ENCODE results near the gene MORN4.
"Not testable (repeated sequence)": the region's sequence is repeated elsewhere in the genome, so short reads cannot be mapped to it uniquely, and the experiment has no call there.

MORN4 gene

GRCh38 chr10:97640868-97641811 lies 7.8 kb upstream of the MORN4 start:
- DNase-seq = no peak

- peak; percentile 90 for DNase-seq
Measured at GRCh38 chr10:97640174-97640867, 7.0 kb upstream of the MORN4 start, which contains the start of gene PI4K2A. PI4K2A (plus strand) TSS chr10:97640671; CDS start chr10:97640743, 72 bp downstream.

DNA sequence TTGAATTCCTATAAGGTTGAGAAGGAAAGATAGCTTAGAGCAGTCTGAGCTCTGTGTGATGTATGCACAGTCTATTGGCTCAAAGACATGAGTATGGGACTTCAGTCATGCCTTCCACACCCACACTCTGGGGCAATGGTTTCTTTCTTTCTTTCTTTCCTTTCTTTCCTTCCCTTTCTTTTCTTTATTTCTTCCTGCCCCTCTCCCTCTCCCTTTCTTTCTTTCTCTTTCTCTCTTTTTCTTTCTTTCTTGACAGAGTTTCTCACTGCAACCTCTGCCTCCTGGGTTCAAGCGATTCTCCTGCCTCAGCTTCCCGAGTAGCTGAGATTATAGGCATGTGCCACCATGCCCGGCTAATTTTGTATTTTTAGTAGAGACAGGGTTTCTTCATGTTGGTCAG lies 5.8 kb upstream of the MORN4 start:
- not testable (repeated sequence) for DNase-seq

GRCh38 chr10:97635577-97635976 lies 2.3 kb upstream of the MORN4 start:
- no peak for DNase-seq

- DNase-seq = no peak
Measured at GRCh38 chr10:97633921-97634320, 621 bp upstream of the MORN4 start.

DNA sequence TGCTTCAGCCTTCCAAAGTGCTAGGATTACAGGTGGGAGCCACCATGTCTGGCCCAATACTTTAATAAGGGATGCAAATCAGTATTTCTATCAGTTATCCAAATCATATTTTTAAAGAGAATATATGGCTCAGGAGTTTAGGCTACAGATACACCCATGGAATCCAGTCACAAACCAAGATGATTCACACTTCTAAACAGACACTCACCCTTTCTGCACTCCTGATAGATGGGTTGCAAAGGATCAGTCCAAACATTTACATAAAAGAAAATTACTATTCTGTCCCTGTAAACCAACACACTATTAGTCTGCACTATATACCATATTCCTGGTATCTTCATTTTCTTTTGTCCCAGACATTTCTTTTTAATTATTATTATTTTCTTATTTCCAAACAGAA lies 2.2 kb downstream of the MORN4 start:
- no peak for DNase-seq

GRCh38 chr10:97629289-97629688 lies 4.0 kb downstream of the MORN4 start:
- DNase-seq = no peak

DNA sequence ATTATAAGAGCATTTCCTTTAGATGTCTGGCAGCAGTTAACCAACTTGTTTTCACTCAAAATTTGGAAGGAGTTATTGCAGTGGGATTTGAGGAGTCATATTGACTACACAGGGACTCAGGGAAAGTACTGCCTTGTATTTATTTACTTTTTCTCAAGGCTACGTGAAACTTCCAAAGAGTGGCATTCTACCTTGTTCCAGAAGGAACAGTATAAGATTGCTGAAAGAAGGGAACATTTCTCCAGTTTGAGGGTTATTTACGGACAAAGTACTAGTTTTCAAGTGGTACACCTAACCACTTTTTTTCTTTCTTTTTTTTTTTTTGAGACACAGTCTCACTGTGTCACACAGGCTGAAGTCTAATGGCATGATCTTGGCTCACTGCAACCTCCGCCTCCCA lies 5.1 kb downstream of the MORN4 start:
- no peak for DNase-seq

DNA sequence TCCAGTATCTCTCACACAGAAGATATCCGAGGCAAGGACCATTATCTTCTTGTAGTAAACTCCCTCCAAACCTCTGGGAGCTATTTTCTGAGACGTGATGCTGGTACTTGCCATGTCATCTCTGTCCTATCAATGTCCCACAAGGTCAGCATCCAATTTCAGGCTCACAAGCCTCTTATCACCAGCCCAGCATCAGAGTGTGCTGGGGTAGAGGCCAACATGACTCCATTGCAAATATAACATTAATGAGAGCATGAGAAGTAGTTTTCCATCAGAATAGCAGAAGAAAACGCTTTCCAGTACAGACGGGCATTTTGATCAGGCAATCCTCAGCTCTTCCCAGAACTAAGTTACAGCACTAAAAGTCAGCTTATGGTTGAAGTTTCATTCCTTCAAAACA lies 5.6 kb downstream of the MORN4 start:
- DNase-seq = no peak

DNA sequence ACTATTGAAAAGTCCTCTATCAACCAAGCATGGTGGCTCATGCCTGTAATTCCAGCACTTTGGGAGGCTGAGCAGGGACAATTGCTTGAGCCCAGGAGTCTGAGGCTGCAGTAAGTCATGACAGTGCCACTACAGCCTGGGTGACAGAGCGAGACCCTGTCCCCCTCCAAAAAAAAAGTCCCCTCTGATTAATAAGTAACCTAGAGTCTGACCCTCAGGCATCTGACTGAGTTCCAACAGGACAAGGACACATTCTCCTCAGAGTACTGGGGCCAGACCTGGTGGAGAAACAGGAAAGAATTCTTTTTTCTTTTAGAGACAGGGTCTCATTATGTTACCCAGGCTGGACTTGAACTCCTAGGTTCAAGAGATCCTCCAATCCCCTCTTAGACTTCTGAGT lies 10.0 kb downstream of the MORN4 start:
- DNase-seq = no peak

DNA sequence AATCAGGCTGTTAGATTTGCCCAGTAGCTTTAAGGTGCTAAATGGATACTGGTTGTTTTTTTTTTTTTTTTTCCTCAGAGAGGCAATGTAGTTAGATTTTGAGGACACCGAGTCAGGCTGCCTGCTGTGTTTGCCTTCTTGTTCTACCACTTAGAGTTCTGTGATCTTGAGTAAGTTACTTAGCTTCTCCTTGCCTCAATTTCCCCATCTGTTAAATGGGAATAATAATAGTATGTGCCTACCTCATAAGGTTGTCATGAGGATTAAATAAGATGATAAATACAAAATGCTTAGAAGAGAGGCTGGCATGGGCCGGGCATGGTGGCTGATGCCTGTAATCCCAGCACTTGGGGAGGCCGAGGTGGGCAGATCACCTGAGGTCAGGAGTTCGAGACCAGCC lies 14.6 kb downstream of the MORN4 start:
- DNase-seq = no peak

- no peak for DNase-seq
Measured at GRCh38 chr10:97618285-97618684, 15.0 kb downstream of the MORN4 start.

DNA sequence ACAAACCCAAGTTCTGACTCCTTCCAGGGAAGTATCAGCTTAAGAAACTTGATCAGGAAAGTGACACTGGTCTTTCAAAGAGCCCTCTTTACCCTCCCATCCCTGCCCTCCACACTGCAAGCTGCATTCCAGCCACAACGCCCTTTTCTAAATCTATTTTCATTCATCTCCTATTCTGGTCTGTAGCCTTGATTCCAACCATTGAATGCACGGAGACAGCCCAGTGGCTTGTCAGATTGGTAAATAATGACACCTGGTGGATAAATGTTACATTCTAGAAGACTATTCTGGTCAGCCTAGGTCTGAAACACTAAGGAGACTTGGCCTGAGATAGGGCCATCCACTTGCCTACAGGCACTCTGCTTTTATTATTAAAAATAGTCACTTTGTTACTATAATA lies 20.9 kb downstream of the MORN4 start:
- peak; percentile 50 for DNase-seq

GRCh38 chr10:97611473-97611872 lies 21.8 kb downstream of the MORN4 start:
- DNase-seq = no peak

GRCh38 chr10:97608991-97609561 lies 24.2 kb downstream of the MORN4 start:
- DNase-seq = no peak

DNA sequence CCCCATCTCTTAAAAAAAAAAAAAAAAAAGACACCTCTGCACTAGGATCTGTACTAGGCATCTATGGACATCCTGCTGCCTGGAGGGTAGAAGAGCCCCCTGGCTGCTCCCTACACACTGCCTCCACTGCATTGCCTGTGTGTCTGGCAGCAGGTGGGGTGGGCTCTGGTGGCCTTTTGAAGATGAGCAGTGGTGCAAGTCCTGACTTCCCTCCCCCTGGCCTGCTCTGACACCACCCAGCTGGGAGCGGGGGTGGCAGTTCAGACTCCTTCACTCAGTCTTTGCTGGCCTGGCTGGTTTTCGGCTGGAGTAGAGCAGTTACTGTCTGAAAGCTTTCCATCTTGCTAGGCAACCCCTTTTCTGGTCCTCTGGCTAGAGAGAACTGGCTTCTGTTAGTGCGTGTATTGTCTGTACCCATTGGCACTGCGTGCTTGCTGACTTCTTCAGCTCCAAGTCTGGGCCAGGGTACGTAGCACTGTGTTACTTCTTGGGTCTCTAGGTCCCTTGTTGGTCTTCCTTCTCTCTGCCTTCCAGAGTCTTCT lies 26.1 kb downstream of the MORN4 start:
- no peak for DNase-seq

DNA sequence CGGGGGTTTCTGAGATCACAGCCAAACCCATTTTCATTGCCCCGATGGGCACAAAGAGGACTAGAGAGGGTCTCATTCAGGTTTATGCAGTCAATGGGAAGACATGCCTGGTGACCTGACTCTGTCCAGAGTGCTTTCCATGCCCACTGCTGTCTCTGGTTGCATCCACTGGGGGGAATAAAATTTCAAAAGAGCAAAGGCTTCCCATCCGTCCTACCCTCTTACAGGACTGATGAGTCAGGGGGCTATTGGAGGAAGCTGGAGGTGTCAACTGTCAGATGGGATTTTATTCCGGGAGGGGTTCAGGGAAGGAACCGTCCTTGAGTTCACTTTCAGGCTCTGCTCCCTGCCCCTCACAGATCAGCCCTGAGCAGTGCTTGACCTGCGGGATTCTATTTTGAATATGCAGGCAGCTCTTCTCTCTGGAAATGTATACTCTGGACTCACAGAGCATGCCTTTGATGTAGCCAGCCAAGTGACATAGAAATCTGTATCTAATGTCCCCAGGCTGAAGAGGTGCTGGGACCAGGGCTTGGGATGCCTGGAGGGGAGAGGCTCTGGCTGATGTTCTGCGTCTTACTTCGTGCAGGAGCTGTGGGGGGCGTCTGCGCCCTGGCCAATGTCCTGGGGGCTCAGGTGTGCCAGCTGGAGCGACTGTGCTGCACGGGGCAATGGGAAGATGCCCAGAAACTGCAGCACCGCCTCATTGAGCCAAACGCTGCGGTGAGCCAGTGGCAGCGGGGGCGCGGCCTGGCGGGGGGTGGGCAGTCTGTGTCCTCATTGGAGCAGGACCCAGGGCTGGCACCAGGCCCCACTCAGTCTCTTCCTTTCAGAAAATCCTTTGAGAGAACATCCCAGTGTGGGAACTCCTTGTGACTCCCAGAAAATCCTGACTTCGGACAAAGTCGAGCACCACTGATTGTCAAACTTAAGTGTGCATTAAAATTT lies 31.8 kb downstream of the MORN4 start:
- no peak for DNase-seq

DNA sequence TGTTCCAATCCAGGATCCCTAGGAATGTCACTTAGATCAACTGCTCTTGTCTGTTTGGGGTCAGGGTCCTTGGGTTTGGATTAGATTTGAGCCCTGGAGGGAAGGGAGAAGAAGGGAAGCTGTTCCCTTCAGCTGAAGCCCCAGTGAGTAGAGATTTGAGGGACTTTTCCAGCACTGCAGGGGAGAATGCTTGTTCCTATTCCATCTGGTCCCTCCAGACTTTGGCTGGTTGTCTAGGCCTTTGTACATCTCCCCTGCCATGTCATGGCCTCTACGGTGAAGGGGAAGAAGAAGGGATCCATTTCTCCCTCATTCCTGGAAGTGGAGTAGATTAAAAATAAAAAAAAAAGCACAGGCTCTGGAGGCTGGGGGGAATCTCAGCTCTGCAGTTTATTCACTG lies 32.7 kb downstream of the MORN4 start:
- no peak for DNase-seq

GRCh38 chr10:97599272-97599619 lies 34.1 kb downstream of the MORN4 start:
- DNase-seq = no peak

GRCh38 chr10:97598407-97599271 lies 34.7 kb downstream of the MORN4 start:
- DNase-seq = no peak

DNA sequence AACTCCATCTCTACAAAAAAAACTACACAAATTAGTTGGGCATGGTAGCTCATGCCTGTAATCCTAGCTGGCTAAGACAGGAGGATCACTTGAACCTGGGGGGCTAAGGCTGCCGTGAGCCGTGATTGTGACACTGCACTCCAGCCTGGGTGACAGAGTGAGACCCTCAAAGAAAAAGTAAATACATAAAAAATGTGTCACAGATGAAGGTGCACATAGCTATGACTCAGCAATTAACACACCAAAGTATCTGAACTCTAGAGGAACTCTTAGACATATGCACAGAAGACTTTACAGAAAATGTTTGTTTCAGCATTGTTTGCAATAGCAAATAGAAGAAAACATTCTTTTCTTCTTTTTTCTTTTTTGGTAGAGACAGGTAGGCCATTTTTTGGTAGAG lies 35.5 kb downstream of the MORN4 start:
- DNase-seq = no peak

Measured in 8988T (cell line).